DMS 273 (cell line): Measurements from ENCODE around the gene DELE1.
A peak's percentile ranks its signal among the peaks of the same experiment; 100 is the strongest.

Source experiments
- DNase-seq: peaks from one replicate; lab custom pipeline; 2025; ENCODE audit not compliant: unreplicated experiment; lab: John Stamatoyannopoulos, UW

The DELE1 gene

GRCh38 chr5:141954194-141954593 is 30.5 kb downstream of the DELE1 start:
- DNase-seq: no peak

- peak; percentile 20 for DNase-seq
Measured at GRCh38 chr5:141957367-141957996, 33.8 kb downstream of the DELE1 start.

- DNase-seq: peak; percentile 23
Measured at GRCh38 chr5:141958113-141958512, 34.4 kb downstream of the DELE1 start, which contains the start of gene PCDH12. Gene PCDH12 (minus strand): TSS chr5:141958202. CDS start chr5:141957851, 351 bp downstream.

- DNase-seq: no peak
Measured at GRCh38 chr5:141958546-141959172, 35.0 kb downstream of the DELE1 start.

- DNase-seq: peak; percentile 22
Measured at GRCh38 chr5:141960018-141960417, 36.3 kb downstream of the DELE1 start.

GRCh38 chr5:141960449-141961323 is 37.0 kb downstream of the DELE1 start:
- peak; percentile 94 for DNase-seq

- DNase-seq: no peak
Measured at GRCh38 chr5:141961466-141961865, 37.8 kb downstream of the DELE1 start.

GRCh38 chr5:141963701-141964100 is 40.0 kb downstream of the DELE1 start:
- no peak for DNase-seq

- no peak for DNase-seq
Measured at GRCh38 chr5:141965071-141965470, 41.4 kb downstream of the DELE1 start.

GRCh38 chr5:141966275-141966962 is 42.7 kb downstream of the DELE1 start:
- DNase-seq: no peak

GRCh38 chr5:141966963-141967333 is 43.3 kb downstream of the DELE1 start:
- DNase-seq: no peak

GRCh38 chr5:141968914-141969608 is 45.4 kb downstream of the DELE1 start, which contains the start of gene RNF14:
Gene RNF14 (plus strand): TSS chr5:141969105. CDS start chr5:141973589, 4,484 bp downstream.
- peak; percentile 98 for DNase-seq

GRCh38 chr5:141969783-141970771 is 46.4 kb downstream of the DELE1 start:
- DNase-seq: peak; percentile 46

GRCh38 chr5:141973871-141974595 is 50.4 kb downstream of the DELE1 start:
- DNase-seq: no peak

- no peak for DNase-seq
Measured at GRCh38 chr5:141976176-141976575, 52.5 kb downstream of the DELE1 start.

- no peak for DNase-seq
Measured at GRCh38 chr5:141978389-141978788, 54.7 kb downstream of the DELE1 start.

GRCh38 chr5:141982626-141983025 is 59.0 kb downstream of the DELE1 start:
- DNase-seq: no peak

GRCh38 chr5:141986072-141986471 is 62.4 kb downstream of the DELE1 start:
- no peak for DNase-seq

- no peak for DNase-seq
Measured at GRCh38 chr5:141989720-141990119, 66.0 kb downstream of the DELE1 start.
